Transverse colon (tissue), 4 donors: ENCODE measurements around the gene RABEP2. TPM values are rescaled to one million over a fixed set of nuclear protein-coding genes. Genes with fewer than 3 reads are reported as not detected.

Source experiments
- DNase-seq: peaks from one replicate; pipeline ENCODE4 v3.0.0-alpha.2; 2019
- H3K27ac ChIP-seq, 4 donors: fragments of 200-600 bp; sonication (generic); 2 replicates each; pipeline ENCODE4 v1.5.1; 2016 to 2018; ENCODE audit warnings: inconsistent platforms in 4 of 4
- H3K27me3 ChIP-seq: fragments of 200-600 bp; sonication (generic); 2 replicates; pipeline ENCODE4 v1.5.1; 2017; ENCODE audit warnings: inconsistent platforms
- H3K36me3 ChIP-seq, 4 donors: fragments of 200-600 bp; sonication (generic); 2 replicates each; pipeline ENCODE4 v1.5.1; 2017 to 2019; ENCODE audit warnings: inconsistent platforms in 4 of 4
- H3K4me1 ChIP-seq, 4 donors: fragments of 200-600 bp; sonication (generic); 2 replicates each; pipeline ENCODE4 v1.5.1; 2017 to 2020; ENCODE audit warnings: inconsistent platforms in 4 of 4
- H3K4me3 ChIP-seq, 4 donors: fragments of 200-600 bp; sonication (generic); 1 replicate in 1 of 4; 2 replicates in 3 of 4; pipeline versions ENCODE4 v1.5.1 to v1.6.1; 2017 to 2019; ENCODE audit warnings: inconsistent platforms in 4 of 4
- H3K9me3 ChIP-seq, 2 donors: fragments of 200-600 bp; sonication (generic); 2 replicates each; pipeline ENCODE4 v1.5.1; 2017 to 2019; ENCODE audit warnings: inconsistent platforms in 2 of 2
- EP300 ChIP-seq: sonication (generic); formaldehyde crosslinking; IDR thresholded peaks from one replicate; pipeline ENCODE4 v1.6.1; 2017; ENCODE audit warnings: antibody characterized with exemption, low read depth
- POLR2A ChIP-seq: fragments of 450-650 bp; IDR thresholded peaks from one replicate; pipeline ENCODE4 v1.6.1; 2016; ENCODE audit warnings: antibody characterized with exemption, mild to moderate bottlenecking, moderate library complexity
- POLR2AphosphoS5 ChIP-seq, 3 donors: sonication (generic); formaldehyde crosslinking; IDR thresholded peaks; one replicate each; pipeline ENCODE4 v1.6.1; 2016; ENCODE audit warnings: antibody characterized with exemption in 3 of 3
- WGBS, 2 donors: methylation state at CpG; one replicate each; pipeline ENCODE4 v1.1.5; 2018; ENCODE audit warnings: low coverage in 1 of 2; 5-methylcytosine and 5-hydroxymethylcytosine counted together
- in situ Hi-C, 4 donors: fragments of 200-750 bp; cut with MboI; loops; one replicate each; pipeline versions ENCODE4 v1.15.0 to v1.15.1; 2017; ENCODE audit warnings: low sequenced_read_pairs in 3 of 4, low pct_ligation_motif_present in 1 of 4, low pct_unique_long_range_greater_than_20kb in 1 of 4
- intact Hi-C: fragments of 100-400 bp; cut with DNase I; formaldehyde crosslinking; loops from one replicate; pipeline ENCODE4 v1.15.1; 2023; ENCODE audit warnings: low total_unique reads
- total RNA-seq, 4 donors: library from RNA; depleted of rRNA; stranded (reverse); fragments of >200 nt; gene quantifications; one replicate each; pipeline ENCODE4 v1.1.0, GENCODE V29; 2016
- TF ChIP-seq, protein P1 (sequence below), 5 experiments: fragments of 200-600 bp in 3 of 5; fragments of 450-650 bp in 2 of 5; sonication (generic) in 3 of 5; IDR thresholded peaks; 1 replicate in 2 of 5; 2 replicates in 3 of 5; pipeline ENCODE4 v1.5.1; 2016 to 2017; ENCODE audit warnings: antibody characterized with exemption in 5 of 5, inconsistent platforms in 3 of 5, mild to moderate bottlenecking in 2 of 5, moderate library complexity in 1 of 5

Gene RABEP2
- total RNA-seq, 4 donors from 2014 or later: 57.1 to 182 (median 130) TPM

- DNase-seq: no peak
- Histone ChIP-seq H3K27ac (no peak overlapping the region), H3K4me3 (no peak overlapping the region), H3K27me3 (no peaks in the 10 kb centered on the region), H3K9me3 (no peaks in the 10 kb centered on the region), H3K36me3 (peaks cover 0 to 40% (median 10%) of the 10 kb centered on the region in 4 donors), H3K4me1 (peaks cover 0 to 11% (median 5%) of the 10 kb centered on the region in 4 donors)
- in situ Hi-C loops: no loop called here
- intact Hi-C loops: no loop called here
- TF ChIP-seq POLR2AphosphoS5 (IDR thresholded peaks at IDR 0.05) (no peak), EP300 (no peak), POLR2A (no peak)
- TF ChIP-seq, protein P1, sequence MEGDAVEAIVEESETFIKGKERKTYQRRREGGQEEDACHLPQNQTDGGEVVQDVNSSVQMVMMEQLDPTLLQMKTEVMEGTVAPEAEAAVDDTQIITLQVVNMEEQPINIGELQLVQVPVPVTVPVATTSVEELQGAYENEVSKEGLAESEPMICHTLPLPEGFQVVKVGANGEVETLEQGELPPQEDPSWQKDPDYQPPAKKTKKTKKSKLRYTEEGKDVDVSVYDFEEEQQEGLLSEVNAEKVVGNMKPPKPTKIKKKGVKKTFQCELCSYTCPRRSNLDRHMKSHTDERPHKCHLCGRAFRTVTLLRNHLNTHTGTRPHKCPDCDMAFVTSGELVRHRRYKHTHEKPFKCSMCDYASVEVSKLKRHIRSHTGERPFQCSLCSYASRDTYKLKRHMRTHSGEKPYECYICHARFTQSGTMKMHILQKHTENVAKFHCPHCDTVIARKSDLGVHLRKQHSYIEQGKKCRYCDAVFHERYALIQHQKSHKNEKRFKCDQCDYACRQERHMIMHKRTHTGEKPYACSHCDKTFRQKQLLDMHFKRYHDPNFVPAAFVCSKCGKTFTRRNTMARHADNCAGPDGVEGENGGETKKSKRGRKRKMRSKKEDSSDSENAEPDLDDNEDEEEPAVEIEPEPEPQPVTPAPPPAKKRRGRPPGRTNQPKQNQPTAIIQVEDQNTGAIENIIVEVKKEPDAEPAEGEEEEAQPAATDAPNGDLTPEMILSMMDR (IDR thresholded peaks at IDR 0.05): no peak
- 80 to 89% methylated on average over 3 to 12 of the region's 12 CpGs for WGBS, 2 donors
These were observed 12.5 kb downstream of the RABEP2 start for GRCh38 chr16:28912558-28912957.

DNA sequence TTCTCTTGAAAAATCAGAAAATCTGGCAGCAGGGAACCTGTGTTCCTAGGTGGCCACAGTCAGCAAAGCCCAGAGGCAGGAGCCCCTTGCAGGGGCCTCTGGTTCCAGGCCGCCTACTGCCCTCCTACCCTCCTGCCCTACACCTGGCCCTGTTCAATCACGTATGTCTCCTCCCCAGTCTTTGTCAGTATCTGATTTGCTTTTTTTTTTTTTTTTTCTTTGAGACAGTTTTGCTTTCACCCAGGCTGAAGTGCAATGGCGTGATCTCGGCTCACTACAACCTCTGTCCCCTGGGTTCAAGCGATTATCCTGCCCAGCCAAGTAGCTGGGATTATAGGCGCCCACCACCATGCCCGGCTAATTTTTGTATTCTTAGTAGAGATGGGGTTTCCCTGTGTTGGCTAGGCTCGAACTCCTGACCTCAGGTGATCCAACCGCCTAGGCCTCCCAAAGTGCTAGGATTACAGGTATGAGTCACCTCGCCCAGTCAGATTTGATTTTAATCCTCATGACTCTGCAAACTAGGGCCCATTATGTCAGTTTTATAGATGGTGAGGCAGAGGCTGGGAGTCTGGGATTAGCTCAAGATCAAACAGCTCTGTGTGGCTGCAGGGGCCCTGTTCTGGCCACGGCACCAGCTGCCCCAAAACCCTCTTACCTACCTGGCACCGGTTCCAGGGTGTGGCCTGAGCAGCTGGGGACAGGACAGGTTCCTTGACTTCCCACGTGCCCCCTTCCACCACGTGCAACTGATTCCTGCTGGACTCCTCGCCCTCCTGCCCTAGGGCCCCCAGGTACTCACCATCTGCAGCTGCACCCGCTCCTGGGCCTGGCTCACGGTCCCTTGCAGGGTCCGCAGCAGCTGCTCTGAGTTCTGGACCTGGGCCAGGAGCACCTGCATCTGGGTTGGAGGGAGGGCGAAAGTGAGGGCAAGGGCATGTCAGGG, 14.7 kb downstream of the RABEP2 start:
- in situ Hi-C loops: no loop called here
- Histone ChIP-seq H3K27ac (peak overlapping the region; percentile 48 to 65 (median 54)), H3K27me3 (no peaks in the 10 kb centered on the region), H3K4me1 (peaks cover 0 to 11% (median 5%) of the 10 kb centered on the region in 4 donors), H3K9me3 (no peaks in the 10 kb centered on the region), H3K36me3 (peaks cover 0 to 35% (median 13%) of the 10 kb centered on the region in 4 donors), H3K4me3 (no peak overlapping the region)
- WGBS, 2 donors: 50 to 72% methylated on average over 9 to 18 of the region's 19 CpGs
- intact Hi-C loops: no loop called here
- TF ChIP-seq POLR2AphosphoS5 (IDR thresholded peaks at IDR 0.05): peak in 1 of 3 donors; percentile 15
- TF ChIP-seq EP300: no peak
- no peak for TF ChIP-seq POLR2A
- TF ChIP-seq, protein P1 (IDR thresholded peaks at IDR 0.05): no peak
- peak; percentile 74 for DNase-seq

- 92% methylated on average over 24 of the region's 24 CpGs; no CpG with 5 or more reads in 1 of the 2 donors for WGBS, 2 donors
- H3K4me1 ChIP-seq: peaks cover 0 to 9% (median 3%) of the 10 kb centered on the region in 4 donors
- H3K27me3 ChIP-seq: no peaks in the 10 kb centered on the region
- H3K27ac ChIP-seq: no peak overlapping the region
- no peak for TF ChIP-seq POLR2AphosphoS5 (IDR thresholded peaks at IDR 0.05)
- no peak for TF ChIP-seq POLR2A
- no peak for TF ChIP-seq EP300
- TF ChIP-seq, protein P1 (IDR thresholded peaks at IDR 0.05): no peak
- in situ Hi-C loops (no loop called here), intact Hi-C loops (no loop called here)
- no peak overlapping the region for H3K4me3 ChIP-seq
- H3K9me3 ChIP-seq: no peaks in the 10 kb centered on the region
- H3K36me3 ChIP-seq: peaks cover 0 to 25% (median 10%) of the 10 kb centered on the region in 4 donors
- DNase-seq: no peak
These were observed 19.2 kb downstream of the RABEP2 start for GRCh38 chr16:28905800-28906372.

- Histone ChIP-seq H3K4me1 (peaks cover 0 to 4% (median 0%) of the 10 kb centered on the region in 4 donors), H3K27me3 (no peaks in the 10 kb centered on the region), H3K27ac (no peak overlapping the region), H3K36me3 (peaks cover 0 to 25% (median 10%) of the 10 kb centered on the region in 4 donors), H3K9me3 (no peaks in the 10 kb centered on the region), H3K4me3 (no peak overlapping the region)
- in situ Hi-C loops (no loop called here), intact Hi-C loops (no loop called here)
- WGBS, 2 donors: 92% methylated on average over 9 of the region's 9 CpGs; no CpG with 5 or more reads in 1 of the 2 donors
- DNase-seq: no peak
- TF ChIP-seq EP300 (no peak), POLR2A (no peak), POLR2AphosphoS5 (IDR thresholded peaks at IDR 0.05) (no peak)
- TF ChIP-seq, protein P1 (IDR thresholded peaks at IDR 0.05): no peak
These were observed 19.7 kb downstream of the RABEP2 start for GRCh38 chr16:28905229-28905754.
